ENCODE data around the gene ZNF101.

Gene ZNF101

GRCh38 chr19:19642506-19643157 is 26.0 kb upstream of the ZNF101 start:
- peak; percentile 54 for DNase-seq

- peak; percentile 84 for DNase-seq
These were observed 25.2 kb upstream of the ZNF101 start, which contains the start of gene GMIP for GRCh38 chr19:19643158-19644053. GMIP (minus strand) TSS chr19:19643657; CDS start chr19:19643529, 128 bp downstream.

DNA sequence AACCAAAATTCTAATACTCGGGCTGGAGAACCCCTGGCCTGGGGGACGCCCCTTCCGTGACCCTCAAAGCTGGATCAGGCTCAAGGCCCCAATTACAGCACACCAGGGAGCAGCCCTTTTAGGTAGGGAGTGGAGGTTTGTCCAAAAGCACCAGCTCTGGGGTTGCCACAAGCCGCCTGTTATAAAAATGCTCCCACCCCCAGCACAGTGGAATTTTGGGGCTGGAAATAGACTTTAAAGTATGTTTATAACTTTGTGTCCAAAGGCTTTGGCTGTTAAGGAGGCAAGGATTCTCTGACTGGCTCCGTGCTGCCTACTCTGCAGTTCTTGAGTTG is 24.6 kb upstream of the ZNF101 start:
- DNase-seq = no peak

- no peak for DNase-seq
These were observed 23.3 kb upstream of the ZNF101 start for GRCh38 chr19:19645233-19645870.

GRCh38 chr19:19647037-19647835 is 21.4 kb upstream of the ZNF101 start:
- DNase-seq = no peak

DNA sequence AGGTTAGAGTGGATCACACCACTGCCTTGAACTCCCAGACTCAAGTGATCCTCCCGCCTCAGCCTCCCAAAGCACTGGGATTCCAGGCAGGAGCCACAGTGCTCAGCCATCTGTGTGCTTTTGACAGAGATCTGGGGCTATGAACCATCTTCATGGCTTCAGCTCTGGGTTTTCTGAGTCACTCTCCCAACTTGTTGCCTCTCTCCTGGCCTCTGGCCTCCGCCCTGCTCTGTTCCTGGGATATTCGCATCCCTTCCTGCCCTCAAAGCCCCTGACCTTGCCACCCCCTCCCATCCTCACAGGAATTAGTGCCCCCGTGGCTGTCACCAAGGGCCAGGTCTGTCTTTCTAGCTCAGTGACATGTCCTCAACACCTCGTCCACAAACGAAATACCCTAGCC is 19.5 kb upstream of the ZNF101 start:
- no peak for DNase-seq

GRCh38 chr19:19649580-19649995 is 19.1 kb upstream of the ZNF101 start:
- no peak for DNase-seq

DNA sequence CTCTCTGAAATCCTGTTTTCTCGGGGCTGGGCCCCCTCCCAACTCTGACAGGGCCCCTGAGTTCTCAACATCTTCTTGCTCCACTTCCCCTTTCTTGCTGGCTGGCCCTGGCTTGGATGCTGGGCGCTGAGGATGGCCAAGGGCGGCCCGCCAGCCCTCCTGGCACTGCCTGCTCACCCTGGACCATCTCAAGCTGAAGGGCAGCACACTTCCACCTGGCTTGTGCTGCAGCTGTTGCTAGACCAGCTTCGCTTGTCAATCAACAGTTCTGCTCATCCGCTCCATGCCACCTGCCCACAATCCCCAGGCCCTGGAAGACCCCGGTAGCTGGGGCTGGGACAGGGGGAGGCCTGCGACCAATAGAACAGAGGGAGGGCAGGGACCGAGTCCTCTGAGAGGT is 18.3 kb upstream of the ZNF101 start:
- DNase-seq = no peak

- no peak for DNase-seq
These were observed 17.6 kb upstream of the ZNF101 start for GRCh38 chr19:19651076-19651475.

DNA sequence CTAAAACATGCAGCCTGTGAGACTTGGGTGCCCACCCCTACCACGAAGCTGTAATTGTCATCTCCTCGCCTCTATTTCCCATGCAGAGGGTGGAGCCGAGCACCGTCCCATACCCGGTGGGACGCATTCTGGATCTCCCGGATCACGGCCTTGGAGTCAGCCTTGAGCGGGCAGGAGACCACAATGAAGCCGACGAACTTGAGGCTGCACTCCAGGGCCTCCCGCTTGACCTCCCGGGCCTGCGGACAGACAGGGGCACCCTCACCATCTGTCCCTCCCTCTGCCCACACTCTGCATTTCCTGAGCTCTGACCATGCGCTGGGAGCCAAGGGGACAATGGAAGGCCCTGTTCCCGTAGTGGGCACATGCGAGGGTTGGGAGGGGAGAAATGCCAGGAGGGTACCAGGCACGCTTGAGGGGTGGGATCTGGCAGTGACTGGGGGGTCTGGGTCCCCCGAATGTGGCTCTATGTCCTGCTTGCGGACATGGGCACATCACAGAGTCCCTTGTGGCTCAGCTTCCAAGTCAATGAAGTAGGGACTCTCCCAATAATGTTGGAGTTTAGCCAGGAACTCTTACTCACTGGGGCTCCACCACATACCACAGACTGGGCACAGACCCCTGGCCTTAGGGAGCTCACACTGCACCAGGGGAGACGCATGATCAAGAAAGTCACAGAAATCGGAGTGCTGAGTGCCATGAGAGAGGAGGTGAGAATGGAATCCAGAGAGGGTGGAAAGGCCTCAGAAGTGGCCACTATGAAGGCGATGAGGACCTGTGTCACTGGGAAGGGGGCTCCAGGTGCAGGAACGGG is 15.9 kb upstream of the ZNF101 start:
- no peak for DNase-seq

DNA sequence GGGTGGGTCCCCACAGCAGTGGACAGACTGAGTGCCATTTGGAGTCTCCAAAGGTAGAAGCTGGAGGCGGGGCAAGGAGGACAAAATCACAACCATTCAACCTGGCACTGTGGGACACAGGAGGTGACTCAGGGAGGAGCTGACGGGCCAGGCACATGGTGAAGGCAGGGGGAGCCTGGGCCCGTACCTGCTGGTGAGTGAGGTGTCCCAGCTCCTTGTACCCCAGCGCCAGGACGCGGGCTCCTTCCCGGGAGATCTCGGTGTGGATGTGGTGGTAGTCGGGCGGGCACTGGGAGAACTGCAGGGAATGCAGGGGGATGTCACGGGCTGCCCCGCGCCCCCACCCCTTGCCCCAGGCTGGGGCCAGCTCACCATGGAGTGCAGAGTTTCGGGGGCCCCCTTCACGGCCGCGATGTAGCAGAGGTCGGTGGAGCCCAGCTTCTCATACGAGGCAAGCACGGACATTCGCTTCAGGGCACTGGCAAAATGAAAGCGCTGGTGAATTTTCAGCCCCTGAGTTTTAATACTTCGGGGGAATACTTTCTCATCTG is 15.0 kb upstream of the ZNF101 start:
- no peak for DNase-seq

- no peak for DNase-seq
These were observed 14.2 kb upstream of the ZNF101 start for GRCh38 chr19:19654441-19654840.

- no peak for DNase-seq
These were observed 13.5 kb upstream of the ZNF101 start for GRCh38 chr19:19655051-19655594.

- no peak for DNase-seq
These were observed 12.8 kb upstream of the ZNF101 start for GRCh38 chr19:19655641-19656343.

GRCh38 chr19:19656451-19657396 is 11.9 kb upstream of the ZNF101 start:
- no peak for DNase-seq

DNA sequence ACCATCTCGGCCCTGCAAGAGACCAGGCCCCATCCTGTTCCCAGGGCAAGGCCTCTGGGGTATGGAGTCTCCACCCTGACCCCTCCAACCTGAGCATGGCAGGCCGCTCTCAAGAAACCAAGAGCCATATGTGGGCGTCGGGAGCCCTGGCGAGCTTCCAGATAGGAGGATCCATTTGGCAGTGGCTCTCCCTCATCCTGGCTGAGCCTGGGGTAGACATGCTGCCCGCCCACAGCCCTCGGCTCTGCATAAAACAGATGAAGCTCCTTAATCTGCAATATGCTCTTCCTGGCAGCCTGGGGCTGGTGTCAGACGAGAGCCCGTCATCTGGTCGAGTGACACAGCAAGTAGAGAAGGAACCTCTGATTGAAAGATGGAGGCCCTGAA is 11.2 kb upstream of the ZNF101 start:
- no peak for DNase-seq

DNA sequence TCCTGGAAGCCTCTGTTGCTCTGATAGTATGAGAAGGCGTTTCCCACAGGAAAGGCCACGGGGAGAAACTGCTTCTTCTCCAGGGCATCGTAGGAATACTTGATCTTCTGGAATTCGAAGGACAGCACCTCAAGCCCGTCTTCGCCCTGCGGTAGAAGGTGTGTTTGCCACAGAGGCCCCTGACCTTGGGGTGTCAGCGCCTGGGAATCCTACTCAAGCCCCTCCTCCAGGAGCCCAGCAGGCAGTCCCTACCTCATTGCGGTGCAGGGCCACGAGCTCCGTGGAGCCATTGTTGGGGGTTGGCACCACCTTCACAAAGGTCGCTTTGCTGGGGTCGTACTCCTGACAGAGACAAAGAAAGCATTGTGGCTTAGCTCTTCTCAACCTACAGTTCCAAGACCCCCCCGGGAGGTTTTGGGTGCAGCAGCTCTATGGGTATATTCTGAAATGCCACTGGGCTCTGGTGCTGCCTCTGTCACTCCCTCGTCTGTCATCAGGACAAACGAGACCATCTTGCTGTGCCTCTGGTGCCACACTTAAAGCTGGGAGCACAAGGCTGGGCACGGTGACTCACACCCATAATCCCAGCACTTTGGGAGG is 8.9 kb upstream of the ZNF101 start:
- no peak for DNase-seq

GRCh38 chr19:19661141-19661674 is 7.4 kb upstream of the ZNF101 start:
- DNase-seq = no peak

GRCh38 chr19:19661675-19662251 is 6.9 kb upstream of the ZNF101 start:
- DNase-seq = peak; percentile 73
